Loucy (cell line): Measurements from ENCODE around the gene B3GAT1.

Experiments used
- H2AFZ ChIP-seq: fragments of 200-600 bp; sonication (generic); 2 replicates; pipeline ENCODE4 v1.6.0; 2016; ENCODE audit warnings: antibody characterized with exemption, mild to moderate bottlenecking, low read length, moderate library complexity
- H3F3A ChIP-seq: fragments of 200-600 bp; 2 replicates; pipeline ENCODE4 v1.6.0; 2016; ENCODE audit warnings: antibody characterized with exemption, low read depth, mild to moderate bottlenecking
- H3K27me3 ChIP-seq: fragments of 200-600 bp; sonication (generic); 2 replicates; pipeline ENCODE4 v1.6.1; 2014; ENCODE audit warnings: low read length, mild to moderate bottlenecking; ENCODE audit not compliant: insufficient read depth, poor library complexity, severe bottlenecking
- H3K36me3 ChIP-seq: fragments of 200-600 bp; sonication (generic); 2 replicates; pipeline ENCODE4 v1.6.1; 2016; ENCODE audit warnings: low read length; ENCODE audit not compliant: insufficient read depth
- H3K4me1 ChIP-seq: fragments of 200-600 bp; sonication (generic); 2 replicates; pipeline ENCODE4 v1.5.1; 2014; ENCODE audit warnings: low read length, mild to moderate bottlenecking; ENCODE audit not compliant: insufficient read depth, poor library complexity, severe bottlenecking
- H3K4me2 ChIP-seq: fragments of 200-600 bp; sonication (generic); 2 replicates; pipeline ENCODE4 v1.6.0; 2014; ENCODE audit warnings: antibody characterized with exemption, low read length, low read depth, mild to moderate bottlenecking; ENCODE audit not compliant: poor library complexity, severe bottlenecking
- H3K4me3 ChIP-seq: fragments of 200-600 bp; sonication (generic); 2 replicates; pipeline ENCODE4 v1.5.1; 2014; ENCODE audit warnings: low read length, mild to moderate bottlenecking, mixed read lengths; ENCODE audit not compliant: poor library complexity, severe bottlenecking
- H3K79me2 ChIP-seq: fragments of 200-600 bp; sonication (generic); 2 replicates; pipeline ENCODE4 v1.6.1; 2014; ENCODE audit warnings: low read length; ENCODE audit not compliant: insufficient read depth
- H3K9ac ChIP-seq: fragments of 200-600 bp; sonication (generic); 2 replicates; pipeline ENCODE4 v1.6.0; 2014; ENCODE audit warnings: mild to moderate bottlenecking, low read depth, low read length, moderate library complexity; ENCODE audit not compliant: poor library complexity, severe bottlenecking
- H3K9me2 ChIP-seq: fragments of 200-600 bp; sonication (generic); replicated peaks from 2 replicates; pipeline ENCODE4 v1.6.1; 2016; ENCODE audit warnings: low read depth, low read length, mixed read lengths
- H3K9me3 ChIP-seq: fragments of 200-600 bp; sonication (generic); 2 replicates; pipeline ENCODE4 v1.6.1; 2014; ENCODE audit warnings: mild to moderate bottlenecking, antibody characterized with exemption, low read length, low read depth; ENCODE audit not compliant: insufficient read depth
- H4K20me1 ChIP-seq: fragments of 200-600 bp; sonication (generic); 2 replicates; pipeline ENCODE4 v1.6.0; 2014; ENCODE audit warnings: antibody characterized with exemption, low read length, mild to moderate bottlenecking; ENCODE audit not compliant: insufficient read depth, poor library complexity, severe bottlenecking
- EZH2phosphoT487 ChIP-seq: fragments of 200-600 bp; IDR thresholded peaks from 2 replicates; pipeline ENCODE4 v1.6.1; 2018; ENCODE audit warnings: antibody characterized with exemption, mild to moderate bottlenecking, moderate library complexity, borderline replicate concordance
- TF ChIP-seq, protein P1 (sequence below): fragments of 200-600 bp; sonication (generic); conservative IDR thresholded peaks from 2 replicates; pipeline ENCODE4 v1.5.1; 2014; ENCODE audit warnings: mild to moderate bottlenecking, antibody characterized with exemption, low read length

Gene B3GAT1

DNA sequence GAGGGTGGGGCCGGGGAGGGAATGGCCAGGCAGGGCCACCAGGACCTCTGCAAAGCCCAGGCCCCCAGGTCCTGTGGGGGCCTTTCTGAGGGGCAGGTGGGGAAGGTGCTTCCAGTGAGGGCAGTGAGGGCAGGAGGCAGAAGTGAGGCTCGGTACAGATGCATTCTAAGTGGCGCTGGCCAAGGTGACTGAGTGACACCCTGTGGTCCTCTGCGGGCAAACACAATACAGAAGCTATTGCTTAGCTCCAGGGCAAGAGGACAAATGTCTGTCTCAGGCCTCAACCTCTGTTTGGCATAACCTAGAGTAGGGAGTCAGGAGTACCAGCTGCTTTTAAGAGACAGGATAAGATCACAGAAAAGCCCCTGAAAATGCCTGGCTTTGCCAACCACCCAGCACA, 31.3 kb downstream of the B3GAT1 start:
- Histone ChIP-seq H3K4me1 (peaks cover 1% of the 10 kb centered on the region), H3K4me2 (no peak overlapping the region), H3K4me3 (no peak overlapping the region), H3K9me3 (peaks cover 3% of the 10 kb centered on the region; the same call in 1 of the 2 replicates), H3K27me3 (no peaks in the 10 kb centered on the region), H3K9me2 (no peaks in the 10 kb centered on the region), H3F3A (no peaks in the 10 kb centered on the region), H4K20me1 (no peaks in the 10 kb centered on the region), H3K9ac (no peak overlapping the region), H3K36me3 (no peaks in the 10 kb centered on the region), H3K79me2 (no peaks in the 10 kb centered on the region), H2AFZ (no peak overlapping the region)
- TF ChIP-seq EZH2phosphoT487: no peak
- TF ChIP-seq, protein P1, sequence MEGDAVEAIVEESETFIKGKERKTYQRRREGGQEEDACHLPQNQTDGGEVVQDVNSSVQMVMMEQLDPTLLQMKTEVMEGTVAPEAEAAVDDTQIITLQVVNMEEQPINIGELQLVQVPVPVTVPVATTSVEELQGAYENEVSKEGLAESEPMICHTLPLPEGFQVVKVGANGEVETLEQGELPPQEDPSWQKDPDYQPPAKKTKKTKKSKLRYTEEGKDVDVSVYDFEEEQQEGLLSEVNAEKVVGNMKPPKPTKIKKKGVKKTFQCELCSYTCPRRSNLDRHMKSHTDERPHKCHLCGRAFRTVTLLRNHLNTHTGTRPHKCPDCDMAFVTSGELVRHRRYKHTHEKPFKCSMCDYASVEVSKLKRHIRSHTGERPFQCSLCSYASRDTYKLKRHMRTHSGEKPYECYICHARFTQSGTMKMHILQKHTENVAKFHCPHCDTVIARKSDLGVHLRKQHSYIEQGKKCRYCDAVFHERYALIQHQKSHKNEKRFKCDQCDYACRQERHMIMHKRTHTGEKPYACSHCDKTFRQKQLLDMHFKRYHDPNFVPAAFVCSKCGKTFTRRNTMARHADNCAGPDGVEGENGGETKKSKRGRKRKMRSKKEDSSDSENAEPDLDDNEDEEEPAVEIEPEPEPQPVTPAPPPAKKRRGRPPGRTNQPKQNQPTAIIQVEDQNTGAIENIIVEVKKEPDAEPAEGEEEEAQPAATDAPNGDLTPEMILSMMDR: no peak

DNA sequence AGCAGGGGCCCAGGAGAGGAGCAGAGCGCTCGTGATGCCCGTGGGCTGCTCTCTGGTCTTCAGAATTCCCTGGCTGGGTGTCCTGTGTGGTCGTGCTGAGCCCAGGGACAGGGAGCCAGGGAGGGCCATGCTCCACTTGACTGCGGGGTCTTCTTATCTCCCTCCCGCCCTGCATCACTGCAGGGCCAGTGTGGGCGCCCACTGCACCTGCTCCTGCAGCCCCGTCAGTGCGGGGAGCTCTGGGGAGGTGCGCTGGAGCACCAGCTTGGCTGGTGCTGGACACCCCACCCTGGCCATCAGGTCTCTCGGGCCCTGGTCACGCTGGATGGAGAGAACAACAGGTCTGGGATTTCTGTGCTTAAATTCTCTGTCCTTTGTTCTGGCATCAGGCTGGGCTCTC, 31.8 kb downstream of the B3GAT1 start:
- Histone ChIP-seq H3K4me3 (no peak overlapping the region), H3K79me2 (no peaks in the 10 kb centered on the region), H3K36me3 (no peaks in the 10 kb centered on the region), H3K4me1 (no peaks in the 10 kb centered on the region), H3K4me2 (no peak overlapping the region), H3K27me3 (no peaks in the 10 kb centered on the region), H3F3A (no peaks in the 10 kb centered on the region), H3K9me2 (no peaks in the 10 kb centered on the region), H2AFZ (no peak overlapping the region), H4K20me1 (no peaks in the 10 kb centered on the region), H3K9ac (no peak overlapping the region), H3K9me3 (peaks cover 3% of the 10 kb centered on the region; the same call in 1 of the 2 replicates)
- TF ChIP-seq, protein P1: no peak
- no peak for TF ChIP-seq EZH2phosphoT487

DNA sequence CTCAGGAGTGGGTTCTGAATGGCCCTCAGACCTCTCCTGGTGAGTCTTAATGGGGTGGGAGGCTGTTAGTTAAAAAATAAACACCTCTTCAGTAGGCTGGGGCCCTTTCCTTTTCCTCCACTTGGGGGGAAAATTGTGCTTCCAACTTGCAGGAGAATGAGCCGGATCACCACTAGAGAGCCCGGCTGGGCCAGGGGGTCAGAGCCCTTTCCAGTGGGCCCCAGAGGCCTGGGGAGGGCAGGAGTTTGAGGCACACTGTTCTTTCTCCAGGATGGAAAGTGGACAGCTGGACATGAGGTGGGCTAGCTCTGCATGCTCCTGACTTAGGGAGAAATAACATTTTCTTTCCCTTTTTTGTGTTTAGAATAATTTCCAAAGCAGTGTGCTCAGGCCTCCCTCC, 32.8 kb downstream of the B3GAT1 start:
- H2AFZ ChIP-seq: no peak overlapping the region
- no peaks in the 10 kb centered on the region for H3K36me3 ChIP-seq
- no peak overlapping the region for H3K4me3 ChIP-seq
- no peak overlapping the region for H3K9ac ChIP-seq
- TF ChIP-seq, protein P1: no peak
- TF ChIP-seq EZH2phosphoT487: no peak
- no peaks in the 10 kb centered on the region for H4K20me1 ChIP-seq
- no peaks in the 10 kb centered on the region for H3K79me2 ChIP-seq
- H3K27me3 ChIP-seq: no peaks in the 10 kb centered on the region
- H3K4me1 ChIP-seq: no peaks in the 10 kb centered on the region
- H3K9me2 ChIP-seq: no peaks in the 10 kb centered on the region
- H3K4me2 ChIP-seq: no peak overlapping the region
- no peaks in the 10 kb centered on the region for H3F3A ChIP-seq
- H3K9me3 ChIP-seq: peaks cover 8% of the 10 kb centered on the region; the same call in 1 of the 2 replicates
